Left colon (tissue), 2 donors: ENCODE results near the gene CAMK2D. TPM values are rescaled to one million over a fixed set of nuclear protein-coding genes. Genes with fewer than 3 reads are reported as not detected.

Source experiments
- ATAC-seq: fragments of 200-7000 bp; cut with Tn5 transposase; one replicate; pipeline ENCODE4 v1.9.1; 2020; ENCODE audit warnings: mild to moderate bottlenecking, moderate library complexity
- DNase-seq, 2 donors: peaks; one replicate each; pipeline ENCODE4 v3.0.0-alpha.2; 2020
- intact Hi-C, 2 donors: fragments of 100-400 bp; cut with DNase I in 1 of 2; cut with micrococcal nuclease in 1 of 2; formaldehyde crosslinking; loops; one replicate each; pipeline versions ENCODE4 v1.11.2 to v1.14.0; 2022; cut with DNase I, micrococcal nuclease
- total RNA-seq, 2 donors: library from RNA; stranded (reverse); fragmentation: NEBNext Ultra II Directional; extraction: Animal tissue kit (Norgen Biotek cat#: 25700); gene quantifications; one replicate each; pipeline ENCODE4 v1.2.1, GENCODE V29; 2021
- donor health status: DM: no; HTN: no; CAD: no.
- donor health status: DM: yes; HTN: yes; CAD: no.

Gene CAMK2D
- total RNA-seq, 2 donors from 2014 or later, result 86.6 to 87.3 TPM

DNA sequence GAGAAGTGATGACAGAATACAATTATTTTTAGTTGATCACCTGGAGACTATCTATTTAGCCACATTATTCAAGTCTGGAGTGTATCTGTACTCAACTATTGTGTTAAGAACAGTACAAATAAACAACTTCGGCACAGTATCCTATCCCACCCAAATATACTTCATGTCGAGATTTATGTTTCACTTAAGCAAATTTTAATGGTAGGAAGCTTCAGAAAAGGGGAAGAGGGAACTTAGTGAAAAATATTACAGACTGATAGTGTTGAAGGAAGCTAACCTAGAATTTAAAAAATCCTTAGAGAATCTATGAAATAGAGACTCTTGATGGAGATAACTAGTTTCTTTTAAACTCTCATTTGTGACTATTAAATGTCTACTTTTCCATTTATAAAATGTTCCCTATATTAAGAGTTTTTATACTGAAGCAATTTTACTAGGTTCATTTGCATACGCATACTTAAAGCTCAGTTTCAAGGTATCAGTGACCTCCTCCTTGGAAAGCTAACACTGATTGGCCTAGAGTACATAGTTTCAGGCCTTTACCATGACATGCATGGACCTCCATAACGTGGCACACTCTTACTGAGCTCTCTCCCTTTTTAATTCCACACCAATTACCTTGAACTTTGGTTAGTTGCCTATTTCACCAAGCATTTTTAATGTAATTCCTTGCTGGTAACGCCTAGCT lies 197.7 kb downstream of the CAMK2D start:
- intact Hi-C loops, result no loop called here
- DNase-seq (no peak), ATAC-seq (no peak)

DNA sequence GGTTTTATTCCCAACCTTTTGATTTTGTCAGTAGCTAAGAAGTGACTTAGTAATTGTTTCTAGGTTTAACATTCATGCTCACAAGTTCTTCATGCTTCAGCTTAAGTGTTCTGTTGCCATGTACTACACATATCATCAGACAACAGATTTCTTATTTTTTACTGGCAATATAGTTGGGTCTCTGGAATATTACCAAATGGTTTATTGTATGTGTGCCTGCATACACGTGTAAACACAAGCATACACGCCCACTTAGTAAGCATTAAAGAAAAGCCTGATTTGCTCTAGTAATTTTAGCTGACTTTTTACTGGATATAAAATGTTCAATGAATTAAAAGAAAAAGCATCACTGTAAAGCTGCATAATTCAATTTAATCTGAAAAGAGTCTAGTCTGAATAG lies 199.8 kb downstream of the CAMK2D start:
- DNase-seq (no peak), ATAC-seq (peak; percentile 66)
- intact Hi-C loops, result no loop called here

DNA sequence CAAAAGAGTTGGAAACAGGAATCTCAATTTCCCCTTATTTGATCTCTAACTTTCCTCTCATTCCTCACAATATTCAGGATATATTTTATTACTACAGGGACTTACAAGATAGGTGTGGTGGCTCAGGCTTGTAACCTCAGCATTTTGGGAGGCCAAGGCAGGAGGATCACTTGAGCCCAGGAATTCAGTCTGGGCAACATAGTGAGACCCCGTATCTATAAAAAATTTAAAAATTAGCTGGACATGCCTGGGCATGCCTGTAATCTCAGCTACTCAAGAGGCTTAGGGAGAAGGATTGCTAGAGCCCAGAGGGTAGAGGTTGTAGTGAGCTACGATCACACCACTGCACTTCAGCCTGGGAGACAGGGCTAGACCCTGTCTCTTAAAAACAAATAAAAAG lies 200.4 kb downstream of the CAMK2D start:
- no peak for ATAC-seq
- DNase-seq, result no peak
- intact Hi-C loops, result no loop called here

DNA sequence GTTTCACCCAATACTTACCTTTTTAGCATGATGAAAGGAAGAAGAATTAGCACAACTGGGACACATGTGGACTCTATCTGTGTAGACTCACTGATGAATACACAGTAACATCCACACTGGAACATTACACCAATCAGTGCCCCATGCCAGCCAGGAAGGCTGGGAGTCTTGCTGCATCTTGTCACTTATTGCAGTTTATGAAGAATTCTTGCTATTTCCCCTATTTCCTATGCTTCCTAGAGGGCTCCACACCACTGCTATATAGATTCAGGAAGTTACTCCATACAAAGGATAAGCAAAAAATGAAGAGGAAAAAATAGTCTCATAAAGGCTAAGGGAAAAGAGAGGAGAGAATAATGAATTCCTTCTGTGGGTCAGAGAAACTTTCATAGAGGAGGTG lies 201.0 kb downstream of the CAMK2D start:
- DNase-seq (no peak), ATAC-seq (no peak)
- intact Hi-C loops, result no loop called here

DNA sequence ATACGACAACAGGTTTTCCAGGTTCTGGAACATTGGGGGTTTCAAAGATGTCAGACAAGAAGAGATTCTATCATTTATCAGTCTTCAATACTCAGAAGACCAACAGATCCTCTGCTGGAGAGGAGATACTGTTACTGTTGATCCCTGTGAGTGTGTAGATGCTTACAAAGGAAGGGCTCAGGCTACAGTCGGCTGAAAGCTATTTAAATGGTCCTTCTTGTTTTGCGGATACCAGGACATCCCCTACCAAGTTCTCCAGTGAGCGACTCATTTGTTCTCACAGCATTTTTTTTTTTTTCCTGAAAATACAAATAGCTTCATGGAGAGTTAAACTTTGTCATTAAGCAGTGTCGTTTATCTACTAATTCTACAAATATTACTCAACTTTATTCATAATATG lies 201.6 kb downstream of the CAMK2D start:
- no peak for ATAC-seq
- intact Hi-C loops, result no loop called here
- no peak for DNase-seq

DNA sequence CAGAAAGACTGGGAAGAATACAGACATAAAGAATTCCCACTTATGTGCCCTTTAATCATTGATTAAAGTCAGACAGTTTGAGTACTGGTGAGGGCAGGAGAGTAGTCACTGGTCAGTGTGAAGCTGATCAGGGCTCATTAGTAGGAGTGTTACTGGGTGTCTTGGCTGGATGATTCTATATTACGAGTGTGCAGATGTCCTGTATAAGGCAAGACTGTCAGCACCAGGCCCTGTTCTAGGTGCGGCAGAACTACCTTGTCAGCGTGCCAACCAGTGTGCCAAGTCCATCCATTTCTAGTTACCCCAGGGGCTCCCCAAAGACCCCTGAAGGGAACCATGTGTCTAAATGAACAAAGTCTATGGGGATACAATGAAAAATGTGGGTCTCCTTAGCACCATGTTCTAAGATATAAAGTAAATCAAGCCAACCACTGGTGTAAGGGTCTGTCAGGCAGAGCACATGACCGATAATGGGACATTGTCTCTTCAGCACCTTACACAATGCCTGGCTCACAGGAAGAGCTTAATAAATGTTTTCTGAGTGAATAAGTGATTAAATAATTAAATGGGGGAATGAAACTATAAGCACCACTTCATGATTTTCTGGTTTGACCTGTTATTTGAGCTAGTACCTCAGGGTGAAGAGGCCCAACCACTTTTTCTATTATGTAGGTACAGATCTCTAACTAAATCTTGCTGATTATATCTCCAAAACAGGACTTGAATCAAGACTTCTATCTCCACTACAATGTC lies 205.0 kb downstream of the CAMK2D start:
- DNase-seq, result peak in 1 of 2 donors; percentile 30
- intact Hi-C loops, result no loop called here
- ATAC-seq, result peak; percentile 69

DNA sequence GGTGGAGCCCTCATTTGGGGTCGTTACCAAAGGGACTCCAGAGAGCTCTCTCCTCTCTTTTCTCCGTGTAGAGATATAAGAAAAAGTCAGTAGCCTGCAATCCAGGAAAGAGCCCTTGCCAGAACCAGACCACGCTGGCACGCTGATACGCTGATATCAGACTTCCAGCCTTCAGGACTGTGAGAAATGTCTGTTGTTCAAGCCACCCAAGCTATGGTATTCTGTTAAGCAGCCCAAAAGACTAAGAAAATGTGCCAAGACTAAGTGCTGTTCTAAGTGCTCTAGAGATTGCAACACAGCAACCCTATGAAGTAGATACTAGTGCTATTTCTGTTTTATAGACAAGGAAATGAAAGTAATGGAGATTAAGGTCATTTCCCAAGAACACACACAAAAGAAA lies 205.7 kb downstream of the CAMK2D start:
- ATAC-seq, result peak; percentile 93
- peak in 1 of 2 donors; percentile 17 for DNase-seq
- intact Hi-C loops, result no loop called here

DNA sequence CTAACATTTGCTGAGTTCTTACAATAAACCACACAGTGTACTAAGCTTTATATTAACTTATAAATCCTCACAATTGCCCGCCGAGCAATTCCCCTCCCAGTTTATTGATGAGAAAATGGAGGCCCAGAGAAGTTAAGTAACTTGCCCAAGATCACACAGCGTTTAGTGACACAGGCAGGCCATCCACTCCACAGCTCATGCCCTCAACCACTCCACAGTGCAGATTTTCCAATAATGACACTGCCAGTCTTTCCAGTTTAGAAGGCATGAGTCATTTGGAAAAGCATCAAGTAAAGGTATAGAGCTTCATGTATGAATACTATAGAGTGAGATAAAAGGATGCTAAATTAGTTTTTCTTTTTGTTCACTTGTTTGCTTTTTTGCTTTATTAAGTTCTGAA lies 208.5 kb downstream of the CAMK2D start:
- no peak for DNase-seq
- intact Hi-C loops, result no loop called here
- no peak for ATAC-seq

DNA sequence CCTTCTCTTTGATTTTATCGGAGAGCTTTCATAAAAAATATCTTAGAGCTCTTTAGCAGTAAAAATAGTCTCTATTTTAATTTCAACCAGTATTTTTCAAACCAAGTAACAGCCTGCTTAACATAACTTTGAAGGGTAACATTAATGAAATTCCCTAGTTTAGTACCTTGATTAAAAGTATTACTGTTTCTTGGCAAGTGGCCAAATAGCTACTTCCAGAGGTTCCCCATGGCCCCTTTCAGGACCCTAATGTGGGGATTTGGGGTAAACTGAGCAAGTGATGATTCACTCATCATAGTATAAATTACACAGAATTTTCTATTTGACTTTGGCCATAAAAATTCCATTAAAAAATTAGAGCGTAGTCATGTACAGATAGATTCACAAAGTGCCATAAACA lies 211.0 kb downstream of the CAMK2D start:
- no peak for DNase-seq
- ATAC-seq, result no peak
- intact Hi-C loops, result no loop called here

DNA sequence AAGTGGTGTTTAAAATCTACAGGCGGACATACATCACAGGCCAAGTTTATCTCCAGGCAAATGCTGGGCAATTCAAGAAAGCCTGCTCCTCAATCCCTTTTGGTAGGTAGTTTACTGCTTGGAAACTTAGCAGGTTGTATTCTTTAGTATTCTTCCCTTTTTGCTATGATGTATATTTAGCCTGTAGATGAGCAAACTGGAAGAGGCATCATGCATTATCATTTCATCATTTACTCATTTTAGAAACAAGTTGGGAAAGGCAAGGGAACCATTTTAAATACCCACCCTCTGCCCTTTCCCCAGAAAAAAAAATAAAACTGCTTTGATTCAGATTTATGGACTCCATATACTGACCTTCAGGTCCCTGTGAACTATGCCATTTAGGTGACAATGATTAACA lies 213.2 kb downstream of the CAMK2D start:
- DNase-seq (no peak), ATAC-seq (peak; percentile 44)
- intact Hi-C loops, result loop anchor here in 1 of 2 donors (5.0 kb wide), 1 partner anchor 214 kb away; the partner anchor contains the start of gene CAMK2D

DNA sequence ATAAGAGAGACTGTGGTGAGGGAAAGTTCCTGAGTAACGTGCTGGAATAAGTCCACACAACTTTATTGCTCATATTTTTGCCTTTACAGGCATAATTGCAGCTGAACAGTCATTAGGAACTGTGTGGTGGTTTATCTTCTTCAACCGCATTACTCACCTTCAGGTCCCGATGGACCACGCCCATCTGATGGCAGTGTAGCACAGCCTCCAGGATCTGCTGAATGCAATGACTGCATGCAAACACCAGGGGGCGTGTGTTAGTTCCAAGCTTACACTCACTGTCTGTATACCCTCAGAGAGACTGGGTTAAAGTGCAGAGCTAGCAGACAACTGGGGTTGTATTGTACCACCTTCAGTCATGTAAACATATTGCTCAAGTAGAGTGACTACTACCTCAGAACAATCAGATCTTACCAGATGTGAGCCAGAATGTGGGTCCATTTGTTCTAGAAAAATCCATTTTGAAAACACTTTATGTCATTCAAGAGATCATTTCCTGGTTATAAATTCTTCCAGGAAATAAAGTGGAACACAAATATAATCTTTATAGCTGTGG lies 214.0 kb downstream of the CAMK2D start:
- intact Hi-C loops, result loop anchor here in 1 of 2 donors (5.0 kb wide), 1 partner anchor 215 kb away; the partner anchor contains the start of gene CAMK2D
- ATAC-seq, result peak; percentile 91
- peak; percentile 92 to 95 for DNase-seq

DNA sequence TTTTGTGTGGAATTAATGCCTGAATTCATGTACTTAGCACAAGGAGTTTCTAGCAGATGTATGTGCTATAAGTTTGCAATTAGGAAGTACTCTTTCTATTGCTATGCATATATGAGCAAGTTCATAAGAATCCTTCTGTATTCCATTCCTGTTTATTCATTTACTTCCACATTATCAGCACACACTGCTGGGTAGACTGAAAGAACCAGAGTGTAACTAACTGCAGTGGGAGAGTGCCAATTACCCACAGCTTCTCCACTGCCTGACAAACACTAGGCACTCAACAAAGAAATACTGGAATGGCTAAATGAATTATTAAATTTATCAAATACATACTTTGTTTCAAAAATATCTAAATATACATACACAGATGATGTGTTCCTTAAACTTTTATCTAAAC lies 219.6 kb downstream of the CAMK2D start:
- intact Hi-C loops, result no loop called here
- no peak for ATAC-seq
- no peak for DNase-seq

DNA sequence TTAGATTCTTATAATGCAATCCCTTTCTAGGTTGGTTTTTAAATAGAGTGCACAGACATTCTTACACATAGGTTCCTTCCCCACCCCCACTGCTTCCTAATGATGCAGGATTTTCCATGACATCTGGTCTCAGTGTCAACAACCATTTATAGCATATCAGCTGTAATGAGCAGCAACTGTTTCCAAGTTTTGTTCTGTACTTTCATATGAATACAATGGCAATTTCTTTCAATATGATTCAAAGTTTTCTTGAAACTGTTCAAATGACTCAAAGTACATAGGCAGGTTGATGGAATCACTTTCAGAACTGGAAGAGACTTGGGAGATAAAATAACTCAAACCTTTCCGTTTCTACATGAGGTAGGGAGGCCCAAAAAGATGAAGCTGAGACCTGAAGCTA lies 220.7 kb downstream of the CAMK2D start:
- DNase-seq, result no peak
- ATAC-seq, result peak; percentile 27
- intact Hi-C loops, result no loop called here

DNA sequence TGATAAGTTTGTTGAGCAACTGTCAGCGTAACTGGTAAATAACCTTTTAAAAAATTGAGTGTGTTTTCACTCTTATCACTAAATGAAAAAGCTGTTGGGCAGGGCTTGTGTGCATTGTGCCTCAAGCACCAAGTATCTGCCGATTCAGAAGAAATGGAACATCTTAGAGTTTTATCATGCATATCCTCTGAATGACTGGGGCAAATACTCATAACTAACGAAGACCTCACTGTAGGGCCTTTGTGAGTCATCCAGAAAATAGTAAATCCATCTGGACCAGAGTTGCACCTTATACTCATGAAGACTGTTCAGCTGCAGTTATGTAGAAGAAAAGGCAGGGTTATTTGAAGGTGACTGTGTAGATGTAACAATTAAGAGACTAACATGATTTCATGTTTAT lies 222.1 kb downstream of the CAMK2D start:
- DNase-seq (no peak), ATAC-seq (no peak)
- intact Hi-C loops, result loop anchor here in 1 of 2 donors (10.0 kb wide), 1 partner anchor 135 kb away; no protein-coding TSS in a partner anchor

DNA sequence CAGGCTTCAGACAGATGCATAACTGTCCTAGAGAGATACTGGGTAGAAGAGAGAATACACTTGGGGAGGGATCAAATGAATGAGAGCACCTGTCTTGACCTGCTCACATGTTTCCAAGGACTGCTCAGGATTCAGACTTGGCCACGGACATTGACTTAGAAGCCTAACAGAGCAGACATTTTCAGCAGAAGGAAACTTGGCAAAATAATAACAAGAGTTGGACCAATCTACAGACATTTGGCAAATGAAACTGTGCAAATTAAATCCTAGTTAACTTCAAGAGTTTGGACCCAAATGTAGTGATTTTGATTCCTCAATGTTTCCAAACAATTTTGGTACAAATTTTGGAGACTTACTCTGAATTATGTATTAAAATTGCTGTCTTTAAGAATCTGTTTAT lies 223.9 kb downstream of the CAMK2D start:
- ATAC-seq, result no peak
- intact Hi-C loops, result loop anchor here in 1 of 2 donors (10.0 kb wide), 1 partner anchor 133 kb away; no protein-coding TSS in a partner anchor

DNA sequence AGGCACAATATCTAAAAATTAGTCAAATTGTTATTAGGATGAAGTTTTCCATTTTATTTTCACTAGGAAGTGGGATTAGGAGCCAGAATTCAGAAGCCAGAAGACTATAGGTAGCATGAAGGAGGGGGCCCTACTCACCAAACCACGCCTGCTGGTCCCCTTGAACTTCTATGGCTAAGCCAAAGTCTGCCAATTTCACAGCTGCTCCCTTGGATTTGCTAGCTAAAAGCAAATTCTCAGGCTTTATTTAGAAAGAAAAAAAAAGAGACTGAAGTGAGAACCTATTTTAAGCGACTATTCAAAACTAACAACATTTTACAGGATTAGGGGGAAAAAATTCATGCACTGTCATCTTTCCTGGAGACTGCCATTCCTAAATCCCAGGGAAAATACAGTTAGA lies 224.3 kb downstream of the CAMK2D start:
- DNase-seq (no peak), ATAC-seq (no peak)
- intact Hi-C loops, result loop anchor here in 1 of 2 donors (10.0 kb wide), 1 partner anchor 132 kb away; no protein-coding TSS in a partner anchor

More for the DNA sequence above, 223.9 kb downstream of the CAMK2D start:
- DNase-seq, result no peak

DNA sequence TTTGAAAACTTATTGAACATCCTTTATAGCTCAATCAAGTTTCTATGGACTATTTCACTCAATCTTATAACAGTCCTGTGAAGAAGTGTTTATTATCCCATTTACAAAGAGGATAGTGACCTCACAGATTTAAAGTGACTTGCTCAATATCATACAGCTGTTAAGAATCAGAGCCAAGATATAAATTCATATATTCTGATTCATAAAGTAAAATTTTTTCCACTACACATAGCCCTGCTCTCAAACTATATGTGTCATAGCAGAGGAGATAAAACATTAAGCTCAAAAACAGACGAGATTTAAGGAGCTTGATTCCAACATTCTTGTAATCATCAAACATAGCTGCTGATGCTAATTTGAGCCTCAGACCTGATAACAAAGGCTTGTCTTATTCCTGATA lies 226.8 kb downstream of the CAMK2D start:
- DNase-seq (no peak), ATAC-seq (no peak)
- intact Hi-C loops, result loop anchor here in 1 of 2 donors (10.0 kb wide), 1 partner anchor 130 kb away; no protein-coding TSS in a partner anchor

DNA sequence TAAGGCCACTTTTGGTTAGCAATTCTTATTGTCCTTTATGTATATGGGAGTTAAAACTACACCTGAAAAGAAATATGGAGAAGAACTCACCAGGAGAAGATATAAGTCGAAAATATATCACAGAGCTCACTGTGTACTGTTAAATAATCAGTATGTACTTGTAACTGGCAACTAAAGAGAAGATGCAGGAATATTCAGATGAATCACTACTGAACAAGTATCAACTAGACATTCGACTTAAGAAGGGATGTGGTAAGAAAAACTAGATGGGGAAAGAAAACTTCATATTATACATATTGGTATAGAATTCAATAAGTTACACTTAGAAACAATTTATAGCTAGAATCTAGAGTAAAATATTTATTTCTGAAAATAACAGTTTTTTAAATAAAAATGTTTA lies 230.0 kb downstream of the CAMK2D start:
- no peak for ATAC-seq
- intact Hi-C loops, result loop anchor here in 1 of 2 donors (10.0 kb wide), 1 partner anchor 127 kb away; no protein-coding TSS in a partner anchor
- DNase-seq, result no peak

DNA sequence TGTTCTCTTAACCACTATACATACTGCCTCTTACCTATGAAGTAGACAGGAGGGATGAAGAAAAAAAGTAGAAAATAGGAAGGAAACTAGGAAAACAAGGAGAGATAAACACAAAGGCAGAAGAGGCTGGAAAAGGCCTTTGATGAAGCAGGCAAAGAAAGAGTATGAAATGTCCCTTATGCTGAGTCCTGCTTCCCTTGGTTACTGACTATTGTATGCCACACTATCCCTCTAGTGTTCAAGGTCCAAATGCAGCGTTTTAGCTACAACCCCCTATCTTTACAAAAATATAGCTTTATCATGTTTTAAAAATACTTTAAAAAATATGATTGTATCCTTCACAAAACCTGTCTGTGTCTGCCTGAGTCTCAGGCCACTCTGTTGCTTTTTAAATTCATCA lies 233.1 kb downstream of the CAMK2D start:
- DNase-seq (no peak), ATAC-seq (no peak)
- intact Hi-C loops, result no loop called here

DNA sequence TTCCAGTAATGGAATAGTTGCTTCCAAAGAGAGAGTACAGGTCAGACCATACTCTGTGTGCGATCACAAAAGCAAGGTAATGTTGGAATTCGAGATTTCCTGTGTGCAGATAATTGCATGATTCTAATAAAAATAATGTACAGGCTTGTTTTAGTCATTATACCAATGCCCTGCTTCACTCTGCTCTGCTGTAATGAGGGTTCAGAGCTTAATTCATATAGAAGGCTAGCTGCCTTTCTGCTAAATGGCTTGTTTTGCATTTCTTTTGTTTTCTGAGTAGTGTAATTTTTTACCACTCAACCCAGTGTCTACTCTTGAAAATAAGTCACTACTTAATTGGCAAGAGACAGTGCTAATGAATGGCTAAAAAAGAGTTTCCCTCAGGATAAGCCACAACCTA lies 236.0 kb downstream of the CAMK2D start:
- intact Hi-C loops, result no loop called here

More for the DNA sequence above, 236.0 kb downstream of the CAMK2D start:
- no peak for DNase-seq
- no peak for ATAC-seq
